Loucy (cell line): Measurements from ENCODE around the gene SLC35A5.

ENCODE experiments used
- CTCF ChIP-seq: fragments of 200-600 bp; sonication (generic); conservative IDR thresholded peaks from 2 replicates; pipeline ENCODE4 v1.5.1; 2014; ENCODE audit warnings: mild to moderate bottlenecking, antibody characterized with exemption, low read length
- EZH2phosphoT487 ChIP-seq: fragments of 200-600 bp; IDR thresholded peaks from 2 replicates; pipeline ENCODE4 v1.6.1; 2018; ENCODE audit warnings: antibody characterized with exemption, mild to moderate bottlenecking, moderate library complexity, borderline replicate concordance

- TF ChIP-seq CTCF: no peak
- no peak for TF ChIP-seq EZH2phosphoT487
Observed at GRCh38 chr3:112631257-112631656, 69.4 kb downstream of the SLC35A5 start.
